RWPE1 (cell line): ENCODE results near the gene PGAM1.

Experiments used
- CTCF ChIA-PET: fragments of 350-600 bp; sonication (Branson Sonifier 250); formaldehyde crosslinking; extraction: SDS; loops from one replicate; lab custom pipeline; 2021; lab: Yijun Ruan, JAX
- POLR2A ChIA-PET: fragments of 400-600 bp; formaldehyde crosslinking; extraction: SDS; loops from one replicate; lab custom pipeline; 2020; ENCODE audit warnings: antibody characterized with exemption; ENCODE audit not compliant: low non-redundant PET; lab: Yijun Ruan, JAX
- DNase-seq: peaks from one replicate; pipeline ENCODE4 v3.0.0; 2012; ENCODE audit warnings: low spot score
- H3K27ac ChIP-seq: fragments of 450-650 bp; 2 replicates; pipeline ENCODE4 v1.5.1; 2017
- TF ChIP-seq, protein P1 (sequence below): fragments of 450-650 bp; conservative IDR thresholded peaks from 2 replicates; pipeline ENCODE4 v1.5.1; 2017; ENCODE audit warnings: low read depth, mild to moderate bottlenecking

PGAM1 gene

DNA sequence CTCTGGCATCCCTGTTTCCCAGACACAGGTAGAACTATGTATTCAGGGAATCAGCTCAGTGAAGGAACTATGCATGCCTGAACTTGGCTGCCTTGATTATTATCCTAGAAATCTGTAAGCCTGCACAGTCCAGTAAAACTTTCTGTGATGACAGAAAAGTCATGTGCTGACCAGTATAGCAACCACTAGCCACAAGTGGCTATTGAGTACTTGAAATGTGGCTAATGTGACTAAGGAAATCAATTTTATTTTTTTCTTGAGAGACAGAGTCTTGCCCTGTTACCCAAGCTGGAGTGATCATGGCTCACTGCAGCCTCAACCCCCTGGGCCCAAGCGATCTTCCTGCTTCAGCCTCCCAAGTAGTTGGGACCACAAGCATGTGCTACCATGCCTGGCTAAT lies 16.3 kb downstream of the PGAM1 start:
- POLR2A ChIA-PET, result no interaction called here
- DNase-seq, result no peak
- TF ChIP-seq, protein P1, sequence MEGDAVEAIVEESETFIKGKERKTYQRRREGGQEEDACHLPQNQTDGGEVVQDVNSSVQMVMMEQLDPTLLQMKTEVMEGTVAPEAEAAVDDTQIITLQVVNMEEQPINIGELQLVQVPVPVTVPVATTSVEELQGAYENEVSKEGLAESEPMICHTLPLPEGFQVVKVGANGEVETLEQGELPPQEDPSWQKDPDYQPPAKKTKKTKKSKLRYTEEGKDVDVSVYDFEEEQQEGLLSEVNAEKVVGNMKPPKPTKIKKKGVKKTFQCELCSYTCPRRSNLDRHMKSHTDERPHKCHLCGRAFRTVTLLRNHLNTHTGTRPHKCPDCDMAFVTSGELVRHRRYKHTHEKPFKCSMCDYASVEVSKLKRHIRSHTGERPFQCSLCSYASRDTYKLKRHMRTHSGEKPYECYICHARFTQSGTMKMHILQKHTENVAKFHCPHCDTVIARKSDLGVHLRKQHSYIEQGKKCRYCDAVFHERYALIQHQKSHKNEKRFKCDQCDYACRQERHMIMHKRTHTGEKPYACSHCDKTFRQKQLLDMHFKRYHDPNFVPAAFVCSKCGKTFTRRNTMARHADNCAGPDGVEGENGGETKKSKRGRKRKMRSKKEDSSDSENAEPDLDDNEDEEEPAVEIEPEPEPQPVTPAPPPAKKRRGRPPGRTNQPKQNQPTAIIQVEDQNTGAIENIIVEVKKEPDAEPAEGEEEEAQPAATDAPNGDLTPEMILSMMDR, result no peak
- CTCF ChIA-PET, result interaction anchor here (0.6 kb wide), 1 partner anchor 61 kb away, joined by 3 read pairs; no protein-coding TSS in a partner anchor
- peak overlapping the region; percentile 27 for H3K27ac ChIP-seq

DNA sequence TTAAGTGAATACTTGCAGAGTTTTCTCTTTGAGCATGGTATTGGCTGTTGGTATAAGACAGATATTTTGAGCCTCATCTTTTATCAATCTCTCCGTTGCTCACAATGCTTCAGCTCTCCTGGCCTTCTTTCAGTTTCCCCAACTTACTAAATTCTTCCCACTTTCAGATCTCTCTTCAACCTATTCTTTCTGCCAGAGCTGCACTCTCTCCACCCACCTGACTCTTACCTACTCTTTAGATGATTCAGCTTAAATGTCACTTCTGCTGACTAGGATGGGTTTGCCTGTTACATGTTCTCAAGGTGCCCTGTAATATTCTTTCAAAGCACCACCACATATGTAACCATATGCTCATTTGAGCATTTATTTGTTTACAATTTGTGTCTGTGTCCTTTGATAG lies 18.2 kb downstream of the PGAM1 start:
- ChIA-PET CTCF (interaction anchor here (0.6 kb wide), 1 partner anchor 36 kb away, joined by 3 read pairs; no protein-coding TSS in a partner anchor), POLR2A (no interaction called here)
- no peak overlapping the region for H3K27ac ChIP-seq
- TF ChIP-seq, protein P1, result no peak
- DNase-seq, result no peak

DNA sequence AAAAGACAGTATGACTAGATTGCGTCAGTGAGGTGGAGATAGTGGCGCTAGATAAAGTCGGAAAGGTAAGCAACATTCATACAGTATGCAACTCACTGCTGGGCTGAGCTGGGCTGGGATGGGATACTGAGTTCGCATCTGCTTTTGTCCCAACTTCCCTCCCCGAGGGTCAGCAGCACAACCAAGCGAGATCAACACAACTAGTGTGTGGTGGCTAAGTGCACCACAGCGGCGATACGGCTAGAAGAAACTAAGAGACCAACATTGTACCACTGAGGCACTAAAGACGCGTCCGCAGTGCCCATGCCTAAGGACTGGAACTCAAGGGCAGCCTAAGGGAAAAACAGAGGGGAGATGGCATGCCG lies 19.3 kb downstream of the PGAM1 start:
- POLR2A ChIA-PET, result no interaction called here
- CTCF ChIA-PET, result interaction anchor here (0.7 kb wide), 1 partner anchor 11 kb away, joined by 4 read pairs; no protein-coding TSS in a partner anchor
- H3K27ac ChIP-seq, result peak overlapping the region; percentile 78
- DNase-seq, result no peak
- TF ChIP-seq, protein P1, result no peak

DNA sequence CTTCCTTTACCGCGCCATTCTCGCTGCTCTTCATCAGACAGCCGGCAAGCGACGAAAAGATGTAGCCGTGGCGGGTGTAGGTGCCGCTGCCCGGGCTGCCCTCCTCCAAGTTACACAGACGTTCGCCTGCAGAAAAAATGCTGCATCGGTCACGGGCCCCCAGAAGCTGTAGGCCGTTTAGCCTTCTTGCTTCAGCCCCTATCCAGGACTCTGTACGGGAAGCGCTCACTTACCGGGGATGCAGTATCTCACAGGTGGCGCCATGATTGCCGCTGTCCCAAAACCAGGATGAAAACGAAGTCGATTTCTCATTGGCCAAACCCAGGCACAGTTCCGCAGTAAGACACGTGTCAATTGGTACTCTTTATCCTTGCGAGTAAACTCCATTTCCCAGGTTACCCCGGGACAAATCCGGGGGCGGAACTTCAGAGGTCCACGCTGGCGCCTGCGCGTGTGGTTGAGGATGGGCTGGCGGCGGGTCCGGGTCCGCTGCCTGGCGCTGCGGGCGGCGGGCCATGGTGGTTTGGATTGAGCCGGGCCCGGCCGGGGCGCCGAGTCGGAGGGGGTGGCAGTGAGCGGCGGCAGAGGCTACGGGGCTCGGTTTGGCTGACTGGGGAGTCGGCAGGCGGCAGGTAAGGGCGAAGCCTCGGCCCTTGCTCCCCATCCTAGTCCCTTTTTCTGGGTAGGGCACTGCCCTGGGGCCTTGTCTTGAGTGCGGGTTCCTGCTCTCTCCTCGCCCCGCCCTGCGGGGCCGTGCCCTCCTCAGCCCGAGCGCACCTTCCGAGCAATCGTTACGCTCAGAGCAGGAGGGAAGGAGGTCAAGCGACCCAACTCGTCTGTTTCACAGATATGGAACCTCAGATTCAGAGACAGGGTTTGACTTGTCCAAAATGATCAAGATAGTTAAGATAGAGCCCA lies 20.0 kb downstream of the PGAM1 start, which contains the start of the genes EXOSC1 and ZDHHC16:
Gene EXOSC1, minus strand, starts transcription at position 285 of the 918 bp plus-strand sequence. Its CDS starts 21 bp downstream, at position 264.
Gene ZDHHC16, plus strand, starts transcription at position 454 of the 918 bp plus-strand sequence. CDS start 5,501 bp downstream, outside the sequence.
- TF ChIP-seq, protein P1, result no peak

DNA sequence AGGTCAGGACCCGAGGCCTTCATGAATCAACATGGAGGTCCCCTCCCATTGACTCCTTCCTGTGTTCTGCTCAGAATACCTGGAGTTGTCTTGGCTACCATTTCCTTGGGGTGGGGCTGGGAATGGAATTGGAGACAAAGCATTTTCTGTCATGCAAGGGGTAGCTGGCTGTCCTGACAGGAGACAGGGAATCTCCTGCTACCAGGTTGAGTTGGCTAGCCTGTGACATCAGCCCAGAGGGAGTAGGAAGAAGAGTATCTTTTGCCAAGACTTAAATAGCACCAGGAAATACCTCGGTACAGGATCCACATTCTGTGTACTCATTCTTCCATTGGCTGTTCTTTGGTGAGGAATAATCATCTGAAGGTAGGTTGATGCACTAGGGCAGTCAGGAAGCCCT lies 24.8 kb downstream of the PGAM1 start:
- CTCF ChIA-PET, result no interaction called here
- POLR2A ChIA-PET, result no interaction called here
- H3K27ac ChIP-seq, result peak overlapping the region; percentile 43
- no peak for DNase-seq
- TF ChIP-seq, protein P1, result no peak

More for the DNA sequence above, 20.0 kb downstream of the PGAM1 start, which contains the start of the genes EXOSC1 and ZDHHC16:
- POLR2A ChIA-PET, result no interaction called here
- DNase-seq, result peak; percentile 100
- peak within 1 kb of the TSS; percentile 78 for H3K27ac ChIP-seq
- CTCF ChIA-PET, result interaction anchor here (0.7 kb wide), 1 partner anchor 10 kb away, joined by 4 read pairs; no protein-coding TSS in a partner anchor

DNA sequence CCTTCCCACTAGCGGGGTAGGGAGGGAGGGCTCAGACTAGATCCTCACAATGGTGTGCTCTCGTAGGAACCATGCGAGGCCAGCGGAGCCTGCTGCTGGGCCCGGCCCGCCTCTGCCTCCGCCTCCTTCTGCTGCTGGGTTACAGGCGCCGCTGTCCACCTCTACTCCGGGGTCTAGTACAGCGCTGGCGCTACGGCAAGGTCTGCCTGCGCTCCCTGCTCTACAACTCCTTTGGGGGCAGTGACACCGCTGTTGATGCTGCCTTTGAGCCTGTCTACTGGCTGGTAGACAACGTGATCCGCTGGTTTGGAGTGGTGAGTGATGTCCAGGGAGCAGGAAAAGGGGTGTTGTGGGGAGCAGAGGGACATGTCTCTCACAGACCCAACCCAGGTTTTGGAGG lies 25.6 kb downstream of the PGAM1 start:
- peak overlapping the region; percentile 8; the same call in 1 of the 2 replicates for H3K27ac ChIP-seq
- TF ChIP-seq, protein P1, result no peak
- ChIA-PET CTCF (no interaction called here), POLR2A (no interaction called here)
- no peak for DNase-seq
